ENCODE measurements around the gene MAML2.

Gene MAML2

DNA sequence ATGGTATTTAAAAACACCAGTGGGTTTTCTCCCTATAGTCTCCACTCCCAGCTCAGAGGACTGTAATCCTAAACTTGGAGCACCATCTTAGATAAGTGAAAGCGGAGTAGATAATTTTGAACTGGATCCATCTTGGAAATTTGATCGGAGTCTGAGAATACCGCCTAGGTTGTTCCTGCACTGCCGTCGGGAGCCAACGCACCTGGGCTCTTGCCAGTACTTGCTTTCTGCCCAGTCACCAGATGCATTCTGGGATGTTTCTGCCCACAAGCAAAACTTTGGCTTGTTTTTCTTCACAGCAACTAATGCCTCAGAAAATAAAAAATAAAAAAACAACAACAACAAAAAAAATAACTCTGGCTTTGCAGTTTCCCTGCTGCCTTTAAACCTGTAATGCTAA, 306.1 kb downstream of the MAML2 start:
- no peak for DNase-seq (ENCODE audit: low spot score)

DNA sequence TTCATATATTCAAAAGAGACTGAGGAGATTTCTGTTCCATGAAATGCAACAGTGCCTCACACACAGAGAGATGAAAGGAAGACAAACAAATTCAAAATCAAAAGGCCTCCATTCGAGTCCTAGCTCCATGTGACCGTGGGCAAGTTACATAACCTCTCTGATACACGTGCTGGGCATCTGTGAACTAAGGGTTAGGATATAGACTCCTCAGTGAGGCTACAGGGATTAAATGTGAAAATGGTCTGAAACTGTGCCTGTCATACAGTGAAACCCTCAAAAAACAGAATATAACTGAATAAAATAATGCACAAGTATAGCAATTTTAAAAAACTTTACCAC, 307.3 kb downstream of the MAML2 start:
- DNase-seq (ENCODE audit: low spot score): no peak

DNA sequence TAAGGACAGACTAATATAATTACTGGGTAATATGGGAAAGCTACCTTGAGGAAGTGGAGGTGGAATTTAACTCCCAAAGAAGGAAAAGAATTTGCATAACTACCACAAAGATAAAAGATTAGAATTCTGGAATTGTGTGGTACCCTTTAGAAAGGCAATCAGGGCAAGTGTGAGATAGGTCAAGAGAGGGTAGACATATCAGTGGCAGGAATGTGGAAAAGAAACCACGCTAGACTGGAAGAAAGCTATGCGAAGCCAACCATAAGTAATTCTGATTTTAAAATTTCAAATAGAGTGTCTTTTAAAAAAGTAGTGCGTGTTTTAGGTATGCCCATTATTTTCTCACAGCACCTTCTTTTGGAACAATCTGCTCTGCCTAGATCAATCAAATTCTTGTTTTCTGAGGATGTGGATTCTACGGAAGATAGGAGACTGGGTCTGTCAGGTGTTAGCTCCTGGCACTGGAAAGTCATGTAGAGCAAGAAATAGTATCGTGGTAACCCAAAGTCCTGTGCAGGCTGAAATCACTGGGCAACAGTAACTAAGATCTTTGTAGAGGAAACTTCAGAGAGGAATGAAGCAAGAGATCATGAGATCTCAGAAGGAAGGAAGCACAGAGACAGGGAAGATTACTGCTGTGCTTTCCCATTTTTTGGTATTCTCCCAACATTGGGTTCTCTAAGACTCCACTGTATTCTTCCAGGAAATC, 307.8 kb downstream of the MAML2 start:
- DNase-seq (ENCODE audit: low spot score): no peak

DNA sequence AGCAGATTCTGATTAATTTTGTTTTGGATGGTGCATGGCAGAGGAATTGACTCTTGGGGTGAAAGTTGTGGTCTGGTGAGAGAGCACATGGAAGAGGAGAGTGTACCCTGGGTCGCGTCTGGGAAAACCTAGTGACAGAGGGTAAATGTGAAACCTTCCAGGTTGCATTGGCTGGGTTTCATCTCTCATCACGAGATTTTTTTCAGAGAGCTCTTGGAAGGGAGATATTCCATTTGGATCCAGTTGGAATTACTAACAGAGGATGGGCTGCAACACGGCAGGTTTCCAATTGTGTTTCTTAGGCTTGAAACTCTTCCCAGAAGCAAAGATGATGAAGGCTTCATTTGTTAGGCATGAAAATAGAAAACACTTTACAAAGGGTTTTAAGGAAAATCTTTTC, 309.4 kb downstream of the MAML2 start:
- DNase-seq (ENCODE audit: low spot score): no peak

DNA sequence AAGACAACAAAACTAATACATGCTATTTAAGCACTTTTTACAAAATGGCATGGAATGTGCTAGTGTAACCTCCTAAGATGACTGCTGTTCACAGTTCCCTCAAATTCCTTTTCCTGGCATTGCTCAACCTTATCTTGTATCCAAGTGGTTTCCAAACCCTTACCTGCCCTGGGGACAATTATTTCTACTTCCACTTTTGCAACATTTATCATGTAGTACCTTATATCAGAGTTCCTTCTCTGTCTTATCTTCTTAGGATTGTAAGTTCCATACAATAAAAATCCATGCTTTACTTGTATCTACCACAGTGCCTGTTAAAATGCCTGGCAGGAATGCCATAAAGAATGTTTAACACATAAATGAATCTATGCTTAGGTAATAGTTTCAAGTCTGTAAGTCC, 309.9 kb downstream of the MAML2 start:
- no peak for DNase-seq (ENCODE audit: low spot score)

DNA sequence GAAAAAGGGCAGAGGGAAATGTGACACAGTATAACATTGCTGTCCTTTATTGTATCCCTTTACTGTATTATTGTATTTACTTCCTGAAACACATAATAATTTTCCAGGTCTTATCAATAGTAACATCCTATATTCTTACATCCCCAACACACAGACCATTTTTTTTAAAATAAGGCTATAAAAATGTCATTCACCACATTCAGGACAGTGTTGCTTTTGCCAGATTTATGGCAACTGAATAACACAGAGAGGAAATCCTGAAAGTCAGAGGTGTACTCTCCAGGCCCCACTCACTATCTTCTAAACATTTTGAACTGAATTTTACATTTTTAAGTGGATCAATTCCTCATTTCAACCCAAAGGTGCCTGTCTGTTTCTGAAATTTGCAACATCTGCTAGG, 314.2 kb downstream of the MAML2 start:
- DNase-seq (ENCODE audit: low spot score): no peak

GRCh38 chr11:96027021-96027420, 316.0 kb downstream of the MAML2 start:
- no peak for DNase-seq (ENCODE audit: low spot score)

GRCh38 chr11:96026310-96026709, 316.7 kb downstream of the MAML2 start:
- DNase-seq (ENCODE audit: low spot score): no peak

GRCh38 chr11:96024666-96025065, 318.3 kb downstream of the MAML2 start:
- no peak for DNase-seq (ENCODE audit: low spot score)

GRCh38 chr11:96023275-96023674, 319.7 kb downstream of the MAML2 start:
- no peak for DNase-seq (ENCODE audit: low spot score)

- DNase-seq (ENCODE audit: low spot score): no peak
Measured at GRCh38 chr11:96021901-96022650, 320.9 kb downstream of the MAML2 start.

GRCh38 chr11:96019810-96020747, 322.9 kb downstream of the MAML2 start:
- DNase-seq (ENCODE audit: low spot score): no peak

DNA sequence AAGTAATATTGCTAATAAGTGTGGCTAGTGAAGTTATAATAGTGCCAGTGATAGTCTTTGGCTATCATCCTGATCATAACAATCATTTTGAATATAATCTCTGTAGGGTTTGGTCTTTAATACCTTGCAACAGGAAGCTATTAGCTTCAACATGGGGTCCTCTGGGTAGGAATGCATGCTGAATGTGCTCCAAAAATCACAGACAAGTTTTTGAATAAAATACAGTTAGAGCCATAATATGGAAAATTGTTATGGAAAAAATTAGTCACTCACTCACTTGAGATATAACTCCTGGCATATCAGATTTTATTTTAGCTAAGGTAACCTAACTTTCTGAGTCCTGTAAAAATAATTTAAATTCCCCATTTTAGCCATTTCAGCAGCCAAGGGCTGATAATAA, 323.7 kb downstream of the MAML2 start:
- no peak for DNase-seq (ENCODE audit: low spot score)

DNA sequence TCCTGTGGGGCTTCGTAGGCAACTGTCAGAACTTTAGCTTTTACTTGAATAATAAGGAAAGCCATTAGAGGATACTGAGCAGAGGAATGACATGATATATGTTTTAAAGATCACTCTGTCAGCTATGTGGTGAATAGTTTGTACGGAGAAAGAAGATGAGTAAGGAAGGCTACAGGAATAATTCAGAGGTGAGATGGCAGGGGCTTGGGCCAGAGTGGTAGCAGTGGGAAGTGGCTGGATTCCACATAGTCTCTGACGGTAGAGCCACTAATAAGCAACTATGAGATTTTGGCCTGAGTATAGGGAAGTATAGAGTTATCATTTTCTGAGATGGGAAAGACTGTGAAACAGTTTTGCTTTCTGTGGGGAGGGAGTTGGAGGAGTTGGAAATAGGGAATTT, 325.1 kb downstream of the MAML2 start:
- no peak for DNase-seq (ENCODE audit: low spot score)

DNA sequence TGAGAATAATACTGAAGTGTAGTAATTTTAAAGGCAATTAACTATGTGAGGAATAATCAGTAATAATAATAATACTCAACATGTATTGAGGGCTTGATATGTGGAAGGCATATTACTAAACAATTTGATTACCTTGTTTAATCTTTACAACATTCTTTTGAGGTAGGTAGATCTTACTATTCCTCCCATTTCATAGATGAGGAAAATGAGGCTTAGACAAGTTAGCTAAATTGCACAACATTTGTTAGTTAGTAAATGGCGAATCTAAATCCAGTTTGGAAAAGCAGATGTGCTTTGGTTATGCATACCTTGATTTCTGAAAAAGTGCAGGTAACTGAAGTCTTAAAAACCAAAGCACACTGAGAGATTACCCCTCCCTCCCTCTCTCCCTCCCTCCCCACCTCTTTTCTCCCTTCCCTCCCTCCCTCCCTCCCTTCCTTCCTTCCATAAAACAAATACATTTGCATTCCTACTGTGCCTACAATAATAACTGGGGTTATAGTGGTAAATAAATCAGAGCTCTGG, 326.0 kb downstream of the MAML2 start:
- DNase-seq (ENCODE audit: low spot score): no peak

- DNase-seq (ENCODE audit: low spot score): no peak
Measured at GRCh38 chr11:96015906-96016565, 327.0 kb downstream of the MAML2 start.

DNA sequence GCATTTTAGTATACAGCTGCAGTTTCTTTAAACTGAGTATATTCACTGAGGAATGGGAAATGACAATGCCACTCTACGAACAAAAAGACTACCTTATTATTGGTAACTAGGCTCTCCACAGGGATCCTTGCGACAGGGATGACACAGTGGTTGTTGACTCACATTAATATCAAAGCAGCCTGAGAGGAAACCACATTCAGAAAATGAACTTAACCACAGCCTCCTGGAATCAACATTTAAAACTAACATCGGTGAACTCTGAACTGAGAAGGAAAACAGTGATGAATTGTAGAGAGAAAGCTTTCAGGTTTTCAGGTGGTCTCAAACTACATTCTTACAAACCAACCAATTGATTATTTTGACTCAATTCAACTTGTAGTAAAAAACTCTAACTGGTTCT, 328.8 kb downstream of the MAML2 start:
- no peak for DNase-seq (ENCODE audit: low spot score)

DNA sequence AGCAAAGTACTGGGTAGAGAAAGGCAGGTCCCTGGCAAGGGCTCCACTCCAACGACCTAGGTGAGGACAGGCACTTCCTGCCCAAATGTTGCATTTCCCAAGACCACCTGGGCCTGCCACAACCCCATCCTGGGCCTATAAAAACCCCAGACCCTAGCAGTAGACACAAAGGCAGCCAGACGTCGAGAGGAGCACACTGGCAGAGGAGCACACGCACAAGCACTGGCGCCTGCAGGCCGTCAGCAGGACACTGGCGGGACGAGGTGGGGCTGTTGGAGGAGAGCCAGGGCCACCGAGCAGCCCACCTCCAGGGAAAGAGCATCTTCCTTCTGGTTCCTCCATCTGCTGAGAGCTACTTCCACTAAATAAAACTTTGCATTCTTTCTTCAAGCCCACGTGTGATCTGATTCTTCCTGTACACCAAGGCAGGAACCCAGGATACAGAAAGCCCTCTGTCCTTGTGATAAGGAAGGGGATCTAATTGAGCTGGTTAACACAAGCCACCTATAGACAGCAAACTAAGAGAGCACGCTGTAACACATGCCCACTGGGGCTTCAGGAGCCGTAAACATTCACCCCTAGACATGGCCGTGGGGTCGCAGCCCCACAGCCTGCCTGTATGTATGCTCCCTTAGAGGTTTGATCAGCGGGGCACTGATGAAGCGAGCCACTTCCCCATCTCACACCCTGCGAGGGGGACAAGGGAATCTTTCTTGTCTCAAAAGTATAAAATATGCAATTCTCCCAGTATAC, 329.4 kb downstream of the MAML2 start:
- no peak for DNase-seq (ENCODE audit: low spot score)

- no peak for DNase-seq (ENCODE audit: low spot score)
Measured at GRCh38 chr11:96012086-96012824, 330.7 kb downstream of the MAML2 start.

DNA sequence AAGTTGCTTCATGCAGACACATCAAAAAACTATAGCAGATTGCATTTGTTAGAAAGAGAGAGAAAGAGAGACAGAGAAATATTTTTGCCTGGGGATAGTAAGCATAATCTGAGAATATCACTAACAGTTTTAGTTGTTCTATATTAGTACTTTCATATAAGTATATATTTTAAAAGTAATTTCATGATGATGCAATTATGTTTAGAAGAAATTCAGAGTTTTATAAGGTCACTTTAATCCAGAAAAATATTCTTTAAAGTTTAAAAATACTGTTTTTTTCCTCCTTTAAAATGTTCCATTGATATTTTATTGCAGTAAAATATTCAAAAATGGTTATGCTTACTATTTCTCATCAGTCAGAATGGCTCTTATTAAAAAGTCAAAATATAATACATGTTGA, 332.3 kb downstream of the MAML2 start:
- DNase-seq (ENCODE audit: low spot score): no peak

Data from RKO (cell line).